ENCODE results near the gene GNG13.

GNG13 gene

DNA sequence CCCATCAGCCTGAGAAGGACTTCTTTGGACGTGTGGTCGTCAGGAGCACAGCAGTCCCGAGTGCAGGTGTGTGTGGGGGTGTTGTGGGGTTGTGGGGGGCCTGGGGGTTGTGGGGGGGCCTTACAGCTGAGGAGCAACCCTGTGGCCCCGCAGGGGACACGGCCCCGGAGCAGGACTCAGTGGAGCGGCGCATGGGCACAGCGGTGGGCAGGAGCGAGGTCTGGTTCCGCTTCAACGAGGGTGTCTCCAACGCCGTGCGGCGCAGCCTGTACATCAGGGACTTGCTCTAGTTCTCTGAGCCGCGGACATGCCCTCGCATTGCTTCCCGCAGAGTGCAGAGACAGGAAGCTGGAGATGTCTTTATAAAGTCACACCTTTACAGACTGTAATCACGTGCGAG is 2.8 kb downstream of the GNG13 start:
- H3K4me3 ChIP-seq (ENCODE audit: low read length): no peak overlapping the region
- no peak for DNase-seq (ENCODE audit: low read depth, low spot score)

DNA sequence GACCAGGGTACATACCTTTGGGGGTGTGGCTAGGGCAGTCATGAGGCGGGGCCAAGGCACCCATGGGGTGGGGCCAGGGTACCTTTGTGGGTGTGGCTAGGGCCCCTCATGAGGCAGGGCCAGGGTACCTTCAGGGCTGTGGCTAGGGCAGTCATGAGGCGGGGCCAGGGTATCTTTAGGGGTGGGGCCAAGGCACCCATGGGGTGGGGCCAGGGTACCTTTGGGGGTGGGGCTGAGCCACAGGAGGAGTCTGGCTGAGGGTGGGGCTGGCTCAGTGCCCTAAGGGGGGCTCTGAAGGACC is 3.5 kb downstream of the GNG13 start:
- no peak for DNase-seq (ENCODE audit: low read depth, low spot score)

DNA sequence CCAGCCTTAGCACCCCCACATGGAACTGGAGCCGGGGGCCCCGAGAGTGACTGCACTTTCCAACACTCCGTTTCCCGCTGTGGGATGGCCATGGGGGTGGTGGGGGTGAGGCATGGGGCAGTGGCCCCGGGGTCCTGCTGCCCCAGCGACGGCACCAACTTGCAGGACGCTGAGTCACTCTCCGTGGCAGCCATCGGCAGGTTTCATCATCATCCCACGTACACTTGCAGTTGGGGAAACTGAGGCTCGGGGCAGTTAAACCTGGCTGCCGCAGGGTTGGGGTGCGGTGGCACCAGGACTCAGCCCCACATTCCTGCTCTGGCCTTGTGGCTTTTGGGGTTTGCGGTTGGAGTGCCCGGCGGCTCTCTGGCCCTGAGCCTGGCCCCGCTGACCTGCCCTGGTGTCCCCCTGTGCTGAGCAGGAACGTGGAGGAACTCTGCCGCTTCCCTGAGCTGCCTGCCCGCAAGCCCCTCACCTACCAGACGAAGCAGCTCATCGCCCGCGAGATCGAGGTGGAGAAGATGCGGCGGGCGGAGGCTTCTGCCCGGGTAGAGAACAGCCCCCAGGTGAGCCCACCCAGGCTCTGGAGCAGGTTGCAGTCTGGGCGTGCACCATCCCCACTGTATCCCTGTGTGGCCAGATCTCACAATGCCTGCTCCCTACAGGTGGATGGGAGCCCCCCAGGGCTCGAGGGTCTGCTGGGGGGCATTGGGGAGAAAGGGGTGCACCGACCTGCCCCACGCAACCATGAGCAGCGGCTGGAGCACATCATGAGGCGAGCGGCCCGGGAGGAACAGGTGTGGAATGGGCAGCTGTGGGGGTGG is 4.0 kb downstream of the GNG13 start:
- H3K4me3 ChIP-seq (ENCODE audit: low read length): no peak overlapping the region
- no peak for DNase-seq (ENCODE audit: low read depth, low spot score)

More for the DNA sequence above, 3.5 kb downstream of the GNG13 start:
- H3K4me3 ChIP-seq (ENCODE audit: low read length): no peak overlapping the region

- DNase-seq (ENCODE audit: low read depth, low spot score): no peak
- H3K4me3 ChIP-seq (ENCODE audit: low read length): no peak overlapping the region
These were observed 4.8 kb downstream of the GNG13 start for GRCh38 chr16:795580-796229.

- no peak overlapping the region for H3K4me3 ChIP-seq (ENCODE audit: low read length)
- DNase-seq (ENCODE audit: low read depth, low spot score): no peak
These were observed 5.6 kb downstream of the GNG13 start for GRCh38 chr16:794853-795466.

DNA sequence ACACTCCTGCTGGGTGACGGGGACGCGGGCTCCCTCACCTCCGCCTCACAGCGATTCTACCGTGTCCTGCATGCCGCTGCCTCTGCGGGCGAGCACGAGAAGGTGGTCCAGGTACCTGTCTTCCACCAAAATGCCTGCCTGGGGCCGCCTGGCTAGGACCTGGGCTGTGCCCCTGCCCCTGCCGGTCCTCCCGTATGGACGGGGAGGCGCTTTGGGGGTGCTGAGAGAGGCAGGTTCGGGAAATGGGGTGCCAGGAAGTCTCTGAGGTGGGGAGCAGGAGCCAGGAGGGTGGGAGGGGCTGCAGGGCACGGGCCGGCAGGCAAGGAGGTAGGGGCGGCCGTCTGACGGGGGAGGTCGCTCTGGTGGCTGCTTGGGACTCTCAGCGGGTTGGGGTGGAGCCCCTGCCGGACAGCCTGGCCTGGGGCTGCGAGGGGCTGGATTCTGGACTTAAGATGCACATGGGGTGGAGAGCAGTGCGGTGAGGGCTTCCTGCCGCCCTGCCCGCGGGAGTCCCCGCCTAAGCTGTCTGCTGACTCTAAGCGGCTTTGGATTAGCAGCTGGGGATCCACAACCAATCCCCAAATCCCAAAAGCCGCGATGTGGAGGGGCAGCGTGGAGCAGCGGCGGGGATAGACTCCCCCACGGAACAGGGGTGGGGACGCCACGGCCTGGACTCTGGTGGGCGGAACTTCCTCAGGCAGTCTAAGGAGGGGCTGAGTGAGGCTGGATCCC is 6.3 kb downstream of the GNG13 start:
- DNase-seq (ENCODE audit: low read depth, low spot score): no peak
- H3K4me3 ChIP-seq (ENCODE audit: low read length): no peak overlapping the region

GRCh38 chr16:793414-793813 is 7.1 kb downstream of the GNG13 start:
- DNase-seq (ENCODE audit: low read depth, low spot score): no peak
- no peak overlapping the region for H3K4me3 ChIP-seq (ENCODE audit: low read length)

DNA sequence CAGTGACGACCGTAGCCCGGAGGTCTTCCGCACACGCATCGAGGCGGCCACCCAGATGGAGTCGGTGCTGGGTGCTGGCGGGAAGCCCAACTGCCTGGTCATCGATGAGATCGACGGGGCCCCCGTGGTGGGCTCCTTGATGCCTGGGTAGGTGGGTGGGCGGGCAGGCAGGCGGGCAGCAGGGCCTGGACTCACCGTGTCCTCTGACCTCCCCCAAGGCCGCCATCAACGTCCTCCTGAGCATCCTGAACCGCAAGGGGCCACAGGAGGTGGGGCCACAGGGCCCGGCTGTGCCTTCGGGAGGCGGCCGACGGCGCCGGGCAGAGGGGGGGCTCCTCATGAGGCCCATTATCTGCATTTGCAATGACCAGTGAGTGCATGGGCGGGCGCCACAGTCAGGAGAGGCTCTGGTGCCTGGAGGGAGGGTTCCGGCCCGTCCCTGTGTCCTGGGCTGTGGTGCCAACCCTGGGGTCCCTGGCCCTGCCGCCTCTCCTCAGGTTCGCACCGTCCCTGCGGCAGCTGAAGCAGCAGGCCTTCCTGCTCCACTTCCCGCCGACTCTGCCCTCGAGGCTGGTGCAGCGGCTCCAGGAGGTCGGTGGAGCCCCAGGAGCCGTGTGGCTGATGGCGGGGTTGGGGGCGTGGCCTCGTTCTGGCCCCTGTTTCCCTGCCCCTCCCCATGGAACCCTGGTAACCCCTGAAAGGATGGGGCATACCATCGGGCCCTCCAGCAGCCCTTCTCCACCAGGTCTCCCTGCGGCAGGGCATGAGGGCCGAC is 8.1 kb downstream of the GNG13 start:
- DNase-seq (ENCODE audit: low read depth, low spot score): no peak
- no peak overlapping the region for H3K4me3 ChIP-seq (ENCODE audit: low read length)

DNA sequence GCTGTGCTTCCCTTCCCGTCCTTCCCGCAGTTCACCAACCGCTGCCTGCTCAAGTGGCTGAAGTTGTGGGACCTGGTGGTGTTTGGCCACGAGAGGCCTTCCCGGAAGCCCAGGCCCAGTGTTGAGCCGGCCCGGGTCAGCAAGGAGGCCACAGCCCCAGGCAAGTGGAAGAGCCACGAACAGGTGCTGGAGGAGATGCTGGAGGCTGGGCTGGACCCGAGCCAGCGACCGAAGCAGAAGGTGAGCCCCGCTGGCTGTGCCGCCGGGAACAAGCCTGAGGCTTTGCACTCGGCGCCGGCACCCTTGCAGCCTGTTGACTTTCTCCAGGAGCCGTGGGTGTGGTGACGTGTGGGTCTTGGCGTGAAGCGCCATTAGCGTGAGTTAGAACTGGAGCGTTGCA is 9.4 kb downstream of the GNG13 start:
- DNase-seq (ENCODE audit: low read depth, low spot score): no peak
- no peak overlapping the region for H3K4me3 ChIP-seq (ENCODE audit: low read length)

GRCh38 chr16:790086-790485 is 10.4 kb downstream of the GNG13 start:
- DNase-seq (ENCODE audit: low read depth, low spot score): no peak
- no peak overlapping the region for H3K4me3 ChIP-seq (ENCODE audit: low read length)

GRCh38 chr16:789191-789850 is 11.2 kb downstream of the GNG13 start:
- peak overlapping the region; percentile 78 for H3K4me3 ChIP-seq (ENCODE audit: low read length)
- no peak for DNase-seq (ENCODE audit: low read depth, low spot score)

DNA sequence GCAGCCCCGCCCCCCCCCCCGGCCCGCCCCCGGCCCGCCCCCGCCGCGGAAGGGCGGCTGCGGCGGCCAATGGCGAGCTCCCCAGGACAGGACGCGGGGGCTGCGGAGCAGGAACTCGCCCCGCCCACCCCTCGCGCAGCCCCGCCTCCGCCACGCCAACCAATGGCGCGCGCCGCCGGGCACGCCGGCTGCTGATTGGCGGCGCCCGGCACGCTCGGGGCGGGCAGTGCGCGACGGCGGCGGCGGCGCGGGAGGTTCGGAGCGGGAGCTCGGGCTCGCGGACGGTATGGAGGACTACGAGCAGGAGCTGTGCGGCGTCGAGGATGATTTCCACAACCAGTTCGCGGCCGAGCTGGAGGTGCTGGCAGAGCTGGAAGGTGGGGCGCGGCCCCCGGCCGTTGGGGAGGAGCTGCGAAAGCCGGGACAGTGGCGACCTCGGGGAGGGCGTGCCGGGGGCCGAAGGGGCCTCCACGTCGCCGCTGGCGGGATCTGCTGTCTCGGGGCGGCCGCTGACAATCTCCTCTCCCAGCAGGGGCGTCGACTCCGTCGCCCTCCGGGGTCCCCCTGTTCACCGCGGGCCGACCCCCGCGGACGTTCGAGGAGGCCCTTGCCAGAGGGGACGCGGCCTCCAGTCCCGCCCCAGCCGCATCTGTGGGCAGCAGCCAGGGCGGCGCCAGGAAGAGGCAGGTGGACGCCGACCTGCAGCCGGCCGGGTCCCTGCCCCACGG is 12.0 kb downstream of the GNG13 start, which contains the start of gene CHTF18:
CHTF18 (plus strand) TSS at position 222 of the 728 bp plus-strand sequence; CDS start at position 287, 65 bp downstream.
- H3K4me3 ChIP-seq (ENCODE audit: low read length): peak within 1 kb of the TSS; percentile 89
- peak; percentile 78 for DNase-seq (ENCODE audit: low read depth, low spot score)

- H3K4me3 ChIP-seq (ENCODE audit: low read length): peak within 1 kb of the TSS; percentile 89
- DNase-seq (ENCODE audit: low read depth, low spot score): no peak
These were observed 12.5 kb downstream of the GNG13 start, which contains the start of gene RPUSD1 for GRCh38 chr16:787978-788398. Gene RPUSD1 (minus strand): TSS chr16:788381. CDS start chr16:787737, 644 bp downstream.

GRCh38 chr16:787321-787966 is 13.1 kb downstream of the GNG13 start:
- no peak for DNase-seq (ENCODE audit: low read depth, low spot score)
- peak overlapping the region; percentile 89 for H3K4me3 ChIP-seq (ENCODE audit: low read length)

DNA sequence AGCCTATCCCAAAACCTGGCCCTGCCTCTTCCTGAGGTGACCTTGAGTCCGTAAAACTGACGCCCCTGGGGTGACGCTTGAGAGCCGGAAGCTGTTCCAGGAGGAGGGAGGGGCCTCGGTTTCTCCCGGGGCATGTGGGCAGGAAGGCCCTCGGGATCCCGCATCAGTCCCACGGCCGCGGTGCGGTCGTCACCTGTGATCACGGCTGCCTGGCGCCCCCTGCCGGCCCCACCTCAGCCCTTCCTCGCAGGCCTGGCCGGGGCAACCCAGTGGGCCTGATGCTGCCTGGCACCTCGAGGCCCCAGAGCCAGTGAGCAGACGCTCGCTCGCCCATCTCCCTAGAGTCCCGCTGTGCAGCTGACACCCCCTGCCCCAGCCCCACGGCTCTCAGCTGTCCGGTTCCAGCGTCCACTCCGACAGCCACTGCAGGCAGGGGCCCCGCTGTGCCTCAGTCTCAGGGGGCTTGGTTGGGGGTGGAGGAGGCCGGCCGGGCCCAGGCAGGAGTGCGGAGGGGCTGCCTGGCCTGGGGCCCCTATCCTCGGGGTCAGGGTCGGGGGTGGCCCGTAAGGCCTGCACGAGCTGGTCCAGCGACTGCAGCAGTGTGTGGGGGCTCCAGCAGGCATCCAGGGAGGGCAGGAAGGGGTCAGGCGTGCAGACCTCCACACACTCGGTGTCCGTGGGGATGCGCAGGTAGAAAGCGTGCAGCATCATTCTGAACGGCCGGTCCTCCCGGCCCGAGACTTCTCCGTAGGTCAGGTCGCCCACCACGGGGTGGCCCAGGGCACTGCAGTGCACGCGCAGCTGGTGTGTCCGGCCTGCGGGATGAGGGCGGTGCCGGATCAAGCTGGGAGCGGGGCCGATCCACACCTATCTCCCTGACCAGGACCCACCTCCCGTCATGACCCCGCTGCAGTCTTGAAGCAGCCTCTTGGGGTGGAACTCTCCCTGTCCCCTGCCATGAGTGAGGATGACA is 14.7 kb downstream of the GNG13 start:
- DNase-seq (ENCODE audit: low read depth, low spot score): no peak
- H3K4me3 ChIP-seq (ENCODE audit: low read length): no peak overlapping the region

GRCh38 chr16:784431-784830 is 16.1 kb downstream of the GNG13 start:
- no peak for DNase-seq (ENCODE audit: low read depth, low spot score)
- no peak overlapping the region for H3K4me3 ChIP-seq (ENCODE audit: low read length)
